ENCODE results near the gene IQCC.

Gene IQCC

DNA sequence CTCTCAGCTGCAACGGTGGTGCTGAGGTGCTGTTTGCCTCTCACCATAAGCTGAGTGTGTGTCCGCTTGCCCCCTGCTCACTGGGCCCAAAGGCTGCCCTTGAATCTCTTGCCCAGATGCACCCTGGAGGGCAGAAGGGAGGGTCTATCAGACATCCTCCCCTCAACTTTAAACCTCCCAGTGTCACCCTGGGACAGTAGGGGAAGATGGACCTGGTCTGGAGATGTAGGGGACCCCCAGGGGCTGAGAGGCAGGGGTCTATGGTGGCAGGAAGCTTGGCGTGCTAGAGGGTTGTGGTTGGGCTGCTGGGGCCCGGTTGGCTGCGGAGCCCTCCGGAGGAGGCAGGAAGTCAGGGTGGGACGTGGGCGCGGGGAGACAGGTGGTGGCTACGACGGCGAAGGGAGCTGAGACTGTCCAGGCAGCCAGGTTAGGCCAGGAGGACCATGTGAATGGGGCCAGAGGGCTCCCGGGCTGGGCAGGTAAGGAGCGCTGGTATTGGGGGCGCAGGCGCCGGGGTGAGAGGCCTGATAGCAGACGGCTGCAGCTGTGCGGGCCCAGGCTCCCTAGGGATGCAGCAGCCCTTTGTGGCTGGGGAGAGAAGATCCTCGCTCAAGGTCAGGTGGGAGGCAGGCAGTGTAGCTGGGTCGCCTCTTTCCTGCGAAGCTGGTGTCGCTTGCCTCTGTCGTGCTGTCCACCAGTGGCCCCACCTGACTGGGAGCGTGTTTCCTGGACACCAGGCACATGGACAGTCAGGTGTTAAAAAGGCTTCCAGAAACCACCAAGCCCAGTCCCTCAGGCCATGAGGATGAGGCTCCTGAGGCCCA lies 45.6 kb downstream of the IQCC start, which contains the start of gene LCK:
TSS of gene LCK (plus strand) at position 373 of the 824 bp plus-strand sequence. CDS start 23,065 bp downstream, outside the sequence.
- in situ Hi-C loops (cut with MboI; ENCODE audit: low sequenced_read_pairs), result no loop called here

- in situ Hi-C loops (cut with MboI; ENCODE audit: low sequenced_read_pairs), result no loop called here
Measured at GRCh38 chr1:32255072-32256071, 49.9 kb downstream of the IQCC start.

- in situ Hi-C loops (cut with MboI; ENCODE audit: low sequenced_read_pairs), result no loop called here
Measured at GRCh38 chr1:32256473-32257226, 51.2 kb downstream of the IQCC start.

GRCh38 chr1:32257227-32257508 lies 51.7 kb downstream of the IQCC start:
- in situ Hi-C loops (cut with MboI; ENCODE audit: low sequenced_read_pairs), result no loop called here
